ENCODE data around the gene MOXD1. TPM values are rescaled to one million over a fixed set of nuclear protein-coding genes. Genes with fewer than 3 reads are reported as not detected.

Gene MOXD1
- total RNA-seq, 1 donor from 2014 or later, result 22.6 TPM

DNA sequence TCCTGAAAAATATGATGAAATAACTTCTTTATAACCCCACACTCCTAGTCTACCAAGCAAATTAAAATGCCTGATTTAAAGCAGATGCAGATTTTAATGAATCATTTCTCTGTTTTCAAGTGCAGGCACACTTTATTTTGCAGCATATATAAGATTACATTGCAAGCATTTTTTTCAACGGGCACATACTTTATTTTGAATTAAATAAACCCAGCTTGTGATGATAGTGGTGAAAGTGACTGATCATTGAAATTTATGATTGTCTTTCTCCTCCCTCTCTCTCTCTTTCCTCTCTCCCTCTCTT lies 12.2 kb upstream of the MOXD1 start:
- TF ChIP-seq, protein P1, sequence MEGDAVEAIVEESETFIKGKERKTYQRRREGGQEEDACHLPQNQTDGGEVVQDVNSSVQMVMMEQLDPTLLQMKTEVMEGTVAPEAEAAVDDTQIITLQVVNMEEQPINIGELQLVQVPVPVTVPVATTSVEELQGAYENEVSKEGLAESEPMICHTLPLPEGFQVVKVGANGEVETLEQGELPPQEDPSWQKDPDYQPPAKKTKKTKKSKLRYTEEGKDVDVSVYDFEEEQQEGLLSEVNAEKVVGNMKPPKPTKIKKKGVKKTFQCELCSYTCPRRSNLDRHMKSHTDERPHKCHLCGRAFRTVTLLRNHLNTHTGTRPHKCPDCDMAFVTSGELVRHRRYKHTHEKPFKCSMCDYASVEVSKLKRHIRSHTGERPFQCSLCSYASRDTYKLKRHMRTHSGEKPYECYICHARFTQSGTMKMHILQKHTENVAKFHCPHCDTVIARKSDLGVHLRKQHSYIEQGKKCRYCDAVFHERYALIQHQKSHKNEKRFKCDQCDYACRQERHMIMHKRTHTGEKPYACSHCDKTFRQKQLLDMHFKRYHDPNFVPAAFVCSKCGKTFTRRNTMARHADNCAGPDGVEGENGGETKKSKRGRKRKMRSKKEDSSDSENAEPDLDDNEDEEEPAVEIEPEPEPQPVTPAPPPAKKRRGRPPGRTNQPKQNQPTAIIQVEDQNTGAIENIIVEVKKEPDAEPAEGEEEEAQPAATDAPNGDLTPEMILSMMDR (IDR thresholded peaks at IDR 0.05; ENCODE audit: insufficient read depth, low read length, poor library complexity, severe bottlenecking), result no peak
- Histone ChIP-seq H3K4me3 (ENCODE audit: low read depth, low read length) (no peak overlapping the region), H3K27me3 (ENCODE audit: control insufficient read depth, insufficient read depth, low read length) (no peaks in the 10 kb centered on the region), H3K36me3 (ENCODE audit: control insufficient read depth, insufficient read depth, low read length) (no peaks in the 10 kb centered on the region)
- DNase-seq (ENCODE audit: low read depth), result no peak

DNA sequence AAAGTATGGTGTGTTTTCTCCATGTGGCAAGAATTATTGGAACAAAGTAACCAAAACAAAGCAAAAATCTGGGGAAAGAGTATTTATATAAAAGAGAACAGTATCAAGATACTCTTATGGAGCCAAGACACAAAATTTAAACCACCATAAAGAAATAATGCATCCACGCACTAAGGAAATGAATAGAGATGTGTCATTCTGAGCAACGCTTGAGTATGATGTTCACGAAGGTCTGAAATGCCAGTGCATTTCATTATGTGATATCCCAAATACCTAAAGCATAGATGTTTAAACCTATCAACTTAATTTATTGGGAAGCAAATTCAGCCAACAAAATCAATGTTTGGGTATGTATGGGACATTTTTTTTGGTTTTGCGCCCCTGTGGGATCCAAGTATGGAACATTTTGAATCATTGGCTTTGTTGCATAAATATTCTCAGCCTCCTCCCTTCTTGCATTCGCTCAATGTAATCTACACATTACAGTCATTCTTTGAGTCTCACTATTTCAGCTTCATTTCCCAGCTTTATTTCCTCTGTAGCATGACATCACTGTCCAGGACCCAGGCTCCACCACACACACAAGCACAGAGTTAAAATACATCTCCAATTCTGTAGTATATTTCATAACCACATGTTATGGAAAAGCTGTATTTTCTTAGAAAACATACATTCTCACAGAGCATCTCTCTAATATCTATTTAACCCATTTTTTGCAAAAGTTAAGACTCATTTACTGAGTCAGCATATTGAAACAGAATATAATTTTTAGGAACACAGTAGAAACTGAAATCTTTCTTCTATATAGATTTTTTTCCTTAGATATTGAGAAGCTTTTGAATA lies 11.6 kb upstream of the MOXD1 start:
- H3K36me3 ChIP-seq (ENCODE audit: control insufficient read depth, insufficient read depth, low read length), result no peaks in the 10 kb centered on the region
- no peak for DNase-seq (ENCODE audit: low read depth)
- no peak overlapping the region for H3K4me3 ChIP-seq (ENCODE audit: low read depth, low read length)
- TF ChIP-seq, protein P1 (IDR thresholded peaks at IDR 0.05; ENCODE audit: insufficient read depth, low read length, poor library complexity, severe bottlenecking), result no peak
- no peaks in the 10 kb centered on the region for H3K27me3 ChIP-seq (ENCODE audit: control insufficient read depth, insufficient read depth, low read length)

DNA sequence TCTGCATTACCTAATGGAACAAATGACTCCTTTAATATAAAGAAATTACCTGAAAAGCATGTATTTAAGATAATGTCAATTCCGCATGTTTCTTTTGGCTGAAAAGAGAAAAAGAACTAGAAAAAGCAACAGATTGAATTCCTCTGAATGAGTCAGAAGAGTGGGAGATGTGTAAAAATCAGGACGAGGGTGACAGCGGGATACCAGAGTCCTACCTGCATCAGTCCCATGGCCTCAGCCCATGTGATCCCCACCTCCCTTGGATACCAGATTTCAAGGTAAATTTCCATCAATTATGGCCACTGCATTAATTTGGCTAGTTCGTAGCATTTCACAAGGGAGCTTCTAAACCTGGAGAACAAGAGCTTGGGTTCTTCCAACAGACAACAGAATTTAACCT lies 10.0 kb upstream of the MOXD1 start:
- Histone ChIP-seq H3K4me3 (ENCODE audit: low read depth, low read length) (no peak overlapping the region), H3K36me3 (ENCODE audit: control insufficient read depth, insufficient read depth, low read length) (no peaks in the 10 kb centered on the region), H3K27me3 (ENCODE audit: control insufficient read depth, insufficient read depth, low read length) (no peaks in the 10 kb centered on the region)
- TF ChIP-seq, protein P1 (IDR thresholded peaks at IDR 0.05; ENCODE audit: insufficient read depth, low read length, poor library complexity, severe bottlenecking), result no peak
- no peak for DNase-seq (ENCODE audit: low read depth)

DNA sequence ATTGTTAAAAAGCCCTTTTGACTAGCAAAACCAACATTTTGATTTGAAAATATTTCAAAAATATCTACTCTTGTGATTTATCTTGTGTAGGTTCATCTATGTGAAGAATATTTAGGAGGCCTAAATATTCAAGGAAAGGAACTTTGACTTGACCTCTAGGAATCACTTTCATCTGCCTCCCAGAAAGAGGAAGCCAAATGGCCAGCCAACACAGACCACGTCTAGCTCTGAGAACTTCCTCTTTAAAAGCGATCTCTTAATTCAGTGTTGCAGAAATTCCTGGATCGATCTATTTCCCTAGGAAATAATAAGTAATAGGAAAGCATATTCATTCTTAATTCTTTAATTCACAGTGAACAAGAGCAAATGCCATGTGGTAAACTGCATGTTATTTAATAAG lies 9.6 kb upstream of the MOXD1 start:
- TF ChIP-seq, protein P1 (IDR thresholded peaks at IDR 0.05; ENCODE audit: insufficient read depth, low read length, poor library complexity, severe bottlenecking), result no peak
- H3K4me3 ChIP-seq (ENCODE audit: low read depth, low read length), result no peak overlapping the region
- H3K36me3 ChIP-seq (ENCODE audit: control insufficient read depth, insufficient read depth, low read length), result no peaks in the 10 kb centered on the region
- no peak for DNase-seq (ENCODE audit: low read depth)
- H3K27me3 ChIP-seq (ENCODE audit: control insufficient read depth, insufficient read depth, low read length), result no peaks in the 10 kb centered on the region

DNA sequence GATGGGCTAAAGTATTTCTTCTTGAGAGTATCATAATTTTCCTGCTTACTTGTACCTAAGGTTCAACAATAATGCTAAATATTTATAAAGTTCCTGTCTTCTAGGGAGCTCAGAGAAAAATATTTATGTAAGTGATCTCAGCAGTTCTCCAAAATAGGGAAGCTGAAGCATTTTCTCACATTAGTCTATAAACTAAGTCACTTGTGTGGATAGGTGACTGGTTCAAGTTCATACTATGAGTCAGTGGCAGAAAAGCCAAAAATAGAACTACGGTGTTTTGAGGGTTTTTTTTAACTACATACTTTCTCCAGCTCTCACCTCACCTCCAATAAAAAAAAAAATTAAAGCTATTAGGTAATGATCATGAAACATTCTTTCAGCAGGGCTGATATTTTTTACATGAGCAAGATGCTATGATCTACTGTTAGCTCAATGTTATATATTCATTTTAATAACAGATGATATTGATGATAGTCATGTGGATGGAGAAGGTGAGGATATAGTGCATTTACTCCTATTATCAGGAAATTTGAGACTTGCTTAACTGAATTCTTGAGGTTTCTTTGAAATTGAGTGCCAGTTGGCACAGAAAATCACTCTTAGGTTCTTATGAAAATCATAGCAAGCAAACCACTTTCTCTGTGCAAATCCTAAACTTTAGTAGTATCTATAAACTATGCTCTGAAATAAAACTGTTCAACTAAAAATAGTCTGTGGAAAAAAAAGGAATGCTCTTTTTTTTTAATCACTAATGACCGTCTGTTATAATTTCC lies 4.1 kb upstream of the MOXD1 start:
- TF ChIP-seq, protein P1 (IDR thresholded peaks at IDR 0.05; ENCODE audit: insufficient read depth, low read length, poor library complexity, severe bottlenecking), result no peak
- Histone ChIP-seq H3K36me3 (ENCODE audit: control insufficient read depth, insufficient read depth, low read length) (no peaks in the 10 kb centered on the region), H3K4me3 (ENCODE audit: low read depth, low read length) (no peak overlapping the region), H3K27me3 (ENCODE audit: control insufficient read depth, insufficient read depth, low read length) (no peaks in the 10 kb centered on the region)
- no peak for DNase-seq (ENCODE audit: low read depth)

All from kidney epithelial cell (primary cell).